Endometrial microvascular endothelial cells (primary cell): ENCODE measurements around the gene MCL1. TPM values are rescaled to one million over a fixed set of nuclear protein-coding genes. Genes with fewer than 3 reads are reported as not detected.

Experiments used
- in situ Hi-C: cut with HindIII; loops from 2 replicates; pipeline ENCODE4 v1.10.0; 2017; ENCODE audit warnings: low sequenced_read_pairs, low pct_unique_long_range_greater_than_20kb; ENCODE audit errors: inconsistent ontology term
- total RNA-seq: library from RNA; depleted of rRNA; stranded (reverse); fragments of >200 nt; gene quantifications from one replicate; pipeline ENCODE4 v1.2.3, GENCODE V29; 2015; ENCODE audit errors: inconsistent ontology term

Gene MCL1
- total RNA-seq, 1 donor from 2014 or later = 382 TPM

- in situ Hi-C loops = no loop called here
Measured at GRCh38 chr1:150549496-150550221, 29.8 kb downstream of the MCL1 start.

GRCh38 chr1:150548632-150549495, 30.5 kb downstream of the MCL1 start, which contains the start of gene ADAMTSL4:
TSS of gene ADAMTSL4 (plus strand) at chr1:150549408. CDS start at chr1:150552289, 2,881 bp downstream.
- in situ Hi-C loops = no loop called here

GRCh38 chr1:150548324-150548631, 31.1 kb downstream of the MCL1 start:
- in situ Hi-C loops = no loop called here

GRCh38 chr1:150546294-150546937, 33.0 kb downstream of the MCL1 start:
- in situ Hi-C loops = no loop called here

- in situ Hi-C loops = no loop called here
Measured at GRCh38 chr1:150545486-150546032, 33.9 kb downstream of the MCL1 start.

- in situ Hi-C loops = no loop called here
Measured at GRCh38 chr1:150544204-150544603, 35.2 kb downstream of the MCL1 start.

GRCh38 chr1:150543500-150544143, 35.8 kb downstream of the MCL1 start:
- in situ Hi-C loops = no loop called here

GRCh38 chr1:150537732-150538684, 41.4 kb downstream of the MCL1 start:
- in situ Hi-C loops = no loop called here

- in situ Hi-C loops = no loop called here
Measured at GRCh38 chr1:150536836-150537731, 42.3 kb downstream of the MCL1 start.

- in situ Hi-C loops = no loop called here
Measured at GRCh38 chr1:150535511-150536287, 43.7 kb downstream of the MCL1 start.

GRCh38 chr1:150534002-150534401, 45.4 kb downstream of the MCL1 start:
- in situ Hi-C loops = no loop called here

GRCh38 chr1:150532860-150533259, 46.5 kb downstream of the MCL1 start:
- in situ Hi-C loops = no loop called here

GRCh38 chr1:150530491-150531159, 48.8 kb downstream of the MCL1 start:
- in situ Hi-C loops = no loop called here

- in situ Hi-C loops = no loop called here
Measured at GRCh38 chr1:150529017-150529416, 50.4 kb downstream of the MCL1 start.

GRCh38 chr1:150528196-150528595, 51.2 kb downstream of the MCL1 start:
- in situ Hi-C loops = no loop called here

GRCh38 chr1:150525348-150525747, 54.1 kb downstream of the MCL1 start:
- in situ Hi-C loops = no loop called here
